ENCODE results near the gene UPF3A.

Gene UPF3A

GRCh38 chr13:114285166-114285808 is 3.9 kb downstream of the UPF3A start:
- Mint-ChIP-seq H3K4me1 (peaks cover 29% of the 10 kb centered on the region), H3K27ac (no peak overlapping the region)

DNA sequence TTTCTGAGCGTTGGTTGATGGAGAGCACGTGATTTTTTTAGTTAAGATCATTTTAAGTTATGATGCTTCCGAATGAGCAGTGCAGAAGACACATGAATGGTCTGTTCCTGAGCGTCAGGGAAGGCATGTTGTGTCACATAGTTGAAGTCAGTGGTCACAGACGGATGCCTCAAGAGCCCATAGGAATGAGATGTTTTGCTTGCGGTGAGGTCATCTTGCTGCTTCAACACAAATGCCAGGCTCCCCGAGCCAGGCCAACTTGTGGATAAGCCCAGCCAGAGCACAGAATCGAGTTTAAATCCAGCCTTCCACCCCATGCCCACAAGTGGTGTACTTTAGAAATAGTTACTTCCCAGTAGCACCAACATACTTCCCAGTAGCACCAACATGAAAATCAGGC is 5.4 kb downstream of the UPF3A start:
- Mint-ChIP-seq H3K36me3 (ENCODE audit: low read depth) (peaks cover 75% of the 10 kb centered on the region), H3K27me3 (ENCODE audit: low read depth, poor library complexity) (no peaks in the 10 kb centered on the region), H3K4me1 (peaks cover 22% of the 10 kb centered on the region), H3K27ac (peak overlapping the region; percentile 14), H3K4me3 (no peak overlapping the region), H3K9me3 (no peaks in the 10 kb centered on the region)
- no peak for DNase-seq
- TF ChIP-seq, protein P1, sequence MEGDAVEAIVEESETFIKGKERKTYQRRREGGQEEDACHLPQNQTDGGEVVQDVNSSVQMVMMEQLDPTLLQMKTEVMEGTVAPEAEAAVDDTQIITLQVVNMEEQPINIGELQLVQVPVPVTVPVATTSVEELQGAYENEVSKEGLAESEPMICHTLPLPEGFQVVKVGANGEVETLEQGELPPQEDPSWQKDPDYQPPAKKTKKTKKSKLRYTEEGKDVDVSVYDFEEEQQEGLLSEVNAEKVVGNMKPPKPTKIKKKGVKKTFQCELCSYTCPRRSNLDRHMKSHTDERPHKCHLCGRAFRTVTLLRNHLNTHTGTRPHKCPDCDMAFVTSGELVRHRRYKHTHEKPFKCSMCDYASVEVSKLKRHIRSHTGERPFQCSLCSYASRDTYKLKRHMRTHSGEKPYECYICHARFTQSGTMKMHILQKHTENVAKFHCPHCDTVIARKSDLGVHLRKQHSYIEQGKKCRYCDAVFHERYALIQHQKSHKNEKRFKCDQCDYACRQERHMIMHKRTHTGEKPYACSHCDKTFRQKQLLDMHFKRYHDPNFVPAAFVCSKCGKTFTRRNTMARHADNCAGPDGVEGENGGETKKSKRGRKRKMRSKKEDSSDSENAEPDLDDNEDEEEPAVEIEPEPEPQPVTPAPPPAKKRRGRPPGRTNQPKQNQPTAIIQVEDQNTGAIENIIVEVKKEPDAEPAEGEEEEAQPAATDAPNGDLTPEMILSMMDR (IDR thresholded peaks at IDR 0.05): no peak

More at GRCh38 chr13:114285166-114285808, 3.9 kb downstream of the UPF3A start:
- no peaks in the 10 kb centered on the region for H3K27me3 Mint-ChIP-seq (ENCODE audit: low read depth, poor library complexity)
- TF ChIP-seq, protein P1 (IDR thresholded peaks at IDR 0.05): no peak
- no peak for DNase-seq
- H3K9me3 Mint-ChIP-seq: no peaks in the 10 kb centered on the region
- H3K4me3 Mint-ChIP-seq: no peak overlapping the region
- peaks cover 61% of the 10 kb centered on the region for H3K36me3 Mint-ChIP-seq (ENCODE audit: low read depth)

DNA sequence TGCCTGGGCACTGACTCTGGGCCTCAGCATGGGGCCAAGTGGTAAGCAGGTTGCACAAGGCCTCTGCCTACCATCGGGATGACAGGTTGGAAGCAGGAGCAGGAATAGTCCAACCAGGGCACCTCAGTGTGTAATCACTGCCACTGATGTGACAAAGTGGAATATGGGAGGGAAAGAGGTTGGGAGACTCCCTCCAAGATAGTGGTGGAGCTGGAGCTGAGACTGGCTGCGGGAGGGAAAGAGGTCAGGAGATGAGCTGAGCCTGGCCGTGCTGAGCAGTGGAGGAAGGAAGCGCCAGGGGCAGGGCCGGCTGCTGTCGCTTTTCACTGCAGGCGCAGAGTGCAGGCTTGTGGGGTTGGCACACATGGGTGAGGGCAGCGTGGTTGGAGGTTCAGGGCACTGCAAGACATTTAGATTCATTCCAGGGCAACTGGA is 6.8 kb downstream of the UPF3A start:
- Mint-ChIP-seq H3K27ac (peak overlapping the region; percentile 32), H3K4me3 (no peak overlapping the region), H3K36me3 (ENCODE audit: low read depth) (peaks cover 89% of the 10 kb centered on the region)

GRCh38 chr13:114296448-114296847 is 15.0 kb downstream of the UPF3A start:
- Mint-ChIP-seq H3K4me3 (no peak overlapping the region), H3K36me3 (ENCODE audit: low read depth) (peaks cover 68% of the 10 kb centered on the region), H3K27ac (no peak overlapping the region), H3K9me3 (no peaks in the 10 kb centered on the region), H3K4me1 (peaks cover 9% of the 10 kb centered on the region), H3K27me3 (ENCODE audit: low read depth, poor library complexity) (no peaks in the 10 kb centered on the region)
- no peak for DNase-seq
- TF ChIP-seq, protein P1 (IDR thresholded peaks at IDR 0.05): no peak

More for the DNA sequence above, 6.8 kb downstream of the UPF3A start:
- H3K27me3 Mint-ChIP-seq (ENCODE audit: low read depth, poor library complexity): no peaks in the 10 kb centered on the region
- H3K4me1 Mint-ChIP-seq: peaks cover 15% of the 10 kb centered on the region
- TF ChIP-seq, protein P1 (IDR thresholded peaks at IDR 0.05): no peak
- DNase-seq: no peak
- no peaks in the 10 kb centered on the region for H3K9me3 Mint-ChIP-seq

- Mint-ChIP-seq H3K4me3 (no peak overlapping the region), H3K9me3 (no peaks in the 10 kb centered on the region), H3K4me1 (peaks cover 9% of the 10 kb centered on the region), H3K27me3 (ENCODE audit: low read depth, poor library complexity) (peaks cover 2% of the 10 kb centered on the region), H3K27ac (no peak overlapping the region), H3K36me3 (ENCODE audit: low read depth) (peaks cover 68% of the 10 kb centered on the region)
- TF ChIP-seq, protein P1 (IDR thresholded peaks at IDR 0.05): no peak
- no peak for DNase-seq
Measured at GRCh38 chr13:114296902-114297301, 15.5 kb downstream of the UPF3A start.

GRCh38 chr13:114298866-114299265 is 17.5 kb downstream of the UPF3A start:
- Mint-ChIP-seq H3K27me3 (ENCODE audit: low read depth, poor library complexity) (peaks cover 2% of the 10 kb centered on the region), H3K27ac (peak overlapping the region; percentile 37), H3K36me3 (ENCODE audit: low read depth) (peaks cover 58% of the 10 kb centered on the region), H3K9me3 (no peaks in the 10 kb centered on the region), H3K4me1 (peaks cover 9% of the 10 kb centered on the region), H3K4me3 (no peak overlapping the region)
- TF ChIP-seq, protein P1 (IDR thresholded peaks at IDR 0.05): no peak
- DNase-seq: no peak

All from nephron progenitor cell (in vitro differentiated cells).